SW 1271 (cell line): ENCODE data around the gene CSMD2.

ENCODE experiments used
- DNase-seq, 2 experiments: peaks; one replicate each; lab custom pipeline; 2025; lab: John Stamatoyannopoulos, UW

The CSMD2 gene

DNA sequence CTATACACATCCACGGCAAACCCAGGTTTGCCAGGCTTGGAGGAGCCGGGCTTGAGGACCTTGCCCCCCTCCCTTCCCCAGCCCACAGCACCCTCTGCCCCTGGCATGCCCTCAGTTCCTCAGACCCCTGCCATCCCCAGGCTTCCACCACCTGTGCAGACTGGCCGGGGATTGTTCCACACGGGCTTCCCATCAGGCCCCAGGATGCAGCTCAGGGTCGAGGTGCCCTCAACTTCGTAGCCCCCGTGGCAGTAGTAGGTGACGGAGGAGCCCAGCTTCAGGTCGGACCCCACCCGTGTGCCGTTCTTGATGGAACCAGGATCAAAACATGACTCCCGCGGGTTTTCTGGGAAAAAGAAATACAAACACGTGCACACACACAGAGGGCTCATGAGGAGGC, 528.8 kb downstream of the CSMD2 start:
- no peak for DNase-seq

DNA sequence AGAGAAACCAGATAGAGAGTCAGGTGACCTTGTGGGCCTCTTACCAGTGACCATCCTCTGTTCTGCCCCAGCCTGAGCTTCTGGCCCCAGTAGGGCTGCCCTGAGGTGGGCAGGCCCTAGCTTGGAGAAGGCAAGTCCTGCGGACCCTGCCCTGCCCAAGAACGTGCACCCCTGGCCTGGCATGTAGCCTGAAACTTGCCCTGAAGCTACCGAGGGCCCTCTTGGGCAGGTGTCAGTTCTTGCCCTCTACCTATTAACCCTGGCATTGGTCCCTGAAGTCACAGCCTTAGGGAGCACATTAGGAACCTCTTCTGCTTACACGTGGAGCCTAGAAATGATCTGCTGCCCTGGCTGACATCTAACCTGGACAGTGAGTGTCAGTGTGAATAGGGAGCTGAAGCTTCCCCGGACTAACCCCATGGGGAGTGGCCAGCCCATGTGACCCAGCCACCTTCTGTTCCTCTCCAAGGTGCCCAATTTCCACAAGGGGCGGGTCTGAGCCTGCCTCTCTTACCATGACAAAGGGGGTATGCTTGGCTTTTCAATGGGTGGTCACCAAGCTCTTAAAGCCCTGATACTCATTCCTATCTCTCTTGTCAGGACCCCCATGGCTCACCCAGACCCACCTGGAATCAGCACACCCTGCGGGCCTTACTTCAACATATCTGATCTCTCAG, 529.6 kb downstream of the CSMD2 start:
- DNase-seq = no peak

GRCh38 chr1:33634806-33635205, 530.2 kb downstream of the CSMD2 start:
- DNase-seq = no peak

- no peak for DNase-seq
Observed at GRCh38 chr1:33634143-33634542, 530.9 kb downstream of the CSMD2 start.

- DNase-seq = peak; percentile 31 to 55
Observed at GRCh38 chr1:33633019-33633801, 531.8 kb downstream of the CSMD2 start.

- no peak for DNase-seq
Observed at GRCh38 chr1:33630686-33631085, 534.3 kb downstream of the CSMD2 start.

DNA sequence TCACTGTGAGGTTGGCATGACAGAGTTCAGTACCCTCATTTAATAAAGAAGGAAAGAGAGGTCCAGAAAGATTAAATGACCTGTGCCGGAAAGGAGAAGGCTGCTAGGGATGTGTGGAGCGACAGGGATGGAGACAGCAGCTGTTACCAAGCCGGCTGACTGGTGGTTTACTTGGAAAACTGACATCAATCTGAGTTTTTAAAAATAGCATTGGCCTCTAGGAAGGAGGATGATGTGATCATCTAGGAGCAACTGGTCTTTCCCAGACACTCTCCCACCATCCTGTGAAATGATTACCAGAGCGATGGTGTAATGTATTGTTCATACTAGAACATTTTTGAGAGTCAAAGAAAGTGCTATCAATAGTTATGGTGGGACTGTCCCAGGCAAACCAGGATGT, 538.2 kb downstream of the CSMD2 start:
- DNase-seq = no peak

DNA sequence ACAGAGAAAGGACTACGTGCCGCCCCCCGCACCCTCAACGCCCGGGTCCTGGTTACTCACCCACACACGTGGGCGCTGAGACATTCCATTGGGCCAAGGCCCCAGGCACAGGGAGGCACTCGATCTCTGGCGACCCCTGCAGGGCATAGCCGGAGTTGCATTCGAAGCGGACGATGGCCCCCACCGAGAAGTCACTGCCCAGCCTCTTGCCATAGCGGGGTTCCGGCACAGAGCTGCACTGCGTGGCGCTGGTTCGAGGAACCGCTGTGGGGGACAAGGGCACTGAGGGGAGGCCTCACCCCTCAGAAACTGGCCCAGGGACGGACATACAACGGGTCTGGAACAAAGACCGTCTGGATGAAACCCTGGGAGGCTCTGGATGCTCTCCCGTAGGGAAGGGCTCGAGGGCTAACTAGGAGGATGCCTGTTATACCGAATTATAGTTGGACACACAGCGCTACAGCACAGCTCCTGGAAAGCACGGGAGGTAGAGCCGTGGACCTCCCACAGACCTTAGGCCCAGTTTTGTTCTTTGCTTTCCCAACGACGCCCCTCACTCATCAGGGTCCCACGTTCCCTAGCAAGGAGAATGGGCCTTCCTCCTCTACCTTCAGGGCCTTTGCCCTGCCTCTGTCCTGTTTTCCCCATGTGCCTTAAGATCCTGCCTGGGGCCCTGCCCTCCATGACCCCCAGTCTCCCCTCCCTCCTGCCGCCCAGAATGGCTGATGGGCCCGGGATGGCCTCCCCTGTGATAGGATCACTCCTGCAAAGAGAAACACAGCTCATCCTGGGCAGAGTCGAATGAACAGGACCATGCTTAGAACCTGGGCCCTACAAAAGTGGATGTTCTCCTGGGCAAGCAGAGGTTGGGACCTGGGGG, 539.8 kb downstream of the CSMD2 start:
- no peak for DNase-seq

- DNase-seq = no peak
Observed at GRCh38 chr1:33624261-33624990, 540.6 kb downstream of the CSMD2 start.

GRCh38 chr1:33623811-33624210, 541.2 kb downstream of the CSMD2 start:
- DNase-seq = no peak

GRCh38 chr1:33622757-33623156, 542.3 kb downstream of the CSMD2 start:
- no peak for DNase-seq

DNA sequence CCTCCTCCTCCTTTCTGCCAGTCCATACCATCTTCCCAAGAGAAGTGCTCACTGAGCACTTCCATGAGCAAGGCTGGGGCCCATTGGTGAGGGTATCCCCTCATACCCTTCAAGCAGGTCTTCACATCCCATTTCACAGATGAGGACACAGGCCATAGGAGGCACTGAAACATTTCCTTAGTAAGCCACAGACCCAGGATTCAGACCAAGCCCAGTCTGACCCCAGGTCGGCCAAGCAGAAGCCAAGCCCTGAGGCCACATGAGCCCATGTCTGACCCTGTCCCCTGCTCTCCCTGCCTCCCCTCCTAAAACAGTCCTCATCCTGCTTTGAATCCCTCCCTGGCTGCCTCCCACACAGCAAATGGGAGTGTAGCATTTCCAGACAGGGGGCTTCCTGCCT, 546.4 kb downstream of the CSMD2 start:
- DNase-seq = no peak

GRCh38 chr1:33617451-33617850, 547.6 kb downstream of the CSMD2 start:
- no peak for DNase-seq

DNA sequence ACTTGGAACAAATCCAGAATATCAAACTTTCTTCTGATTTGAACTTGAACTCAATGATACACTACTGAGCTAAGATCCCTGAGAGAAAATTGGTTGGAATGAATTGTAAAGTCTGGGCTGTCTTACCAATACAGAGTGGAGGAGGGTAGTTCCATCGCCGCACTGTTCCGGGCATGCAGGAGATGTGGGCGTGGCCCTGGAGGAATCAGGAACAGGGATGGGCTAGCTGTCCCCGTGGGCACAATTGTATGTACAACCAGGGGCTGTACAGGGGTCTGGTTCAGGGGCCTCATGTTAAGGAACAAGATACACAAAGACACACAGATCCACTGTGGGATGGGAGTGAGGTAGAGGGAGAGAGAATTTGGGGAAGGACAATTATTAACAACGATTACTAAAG, 548.2 kb downstream of the CSMD2 start:
- no peak for DNase-seq

DNA sequence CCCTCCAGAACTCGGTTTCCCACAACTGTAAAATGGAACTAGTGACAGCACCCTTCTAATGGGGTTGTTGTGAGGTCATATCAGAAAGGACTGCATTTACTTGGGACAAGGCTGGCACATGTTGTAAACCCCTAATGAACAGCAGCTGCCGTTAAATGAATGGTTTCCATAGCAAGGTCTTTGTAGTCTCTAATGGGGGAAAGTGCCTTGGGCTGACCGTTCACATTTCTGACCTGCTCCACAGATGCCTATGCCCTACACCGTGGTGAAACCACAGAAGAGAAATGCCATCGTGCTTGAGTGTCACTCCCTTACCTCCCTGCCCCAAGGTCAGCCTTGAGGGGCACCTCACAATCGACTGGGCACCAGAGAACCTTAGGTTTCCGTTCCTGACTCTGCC, 549.5 kb downstream of the CSMD2 start:
- DNase-seq = no peak

DNA sequence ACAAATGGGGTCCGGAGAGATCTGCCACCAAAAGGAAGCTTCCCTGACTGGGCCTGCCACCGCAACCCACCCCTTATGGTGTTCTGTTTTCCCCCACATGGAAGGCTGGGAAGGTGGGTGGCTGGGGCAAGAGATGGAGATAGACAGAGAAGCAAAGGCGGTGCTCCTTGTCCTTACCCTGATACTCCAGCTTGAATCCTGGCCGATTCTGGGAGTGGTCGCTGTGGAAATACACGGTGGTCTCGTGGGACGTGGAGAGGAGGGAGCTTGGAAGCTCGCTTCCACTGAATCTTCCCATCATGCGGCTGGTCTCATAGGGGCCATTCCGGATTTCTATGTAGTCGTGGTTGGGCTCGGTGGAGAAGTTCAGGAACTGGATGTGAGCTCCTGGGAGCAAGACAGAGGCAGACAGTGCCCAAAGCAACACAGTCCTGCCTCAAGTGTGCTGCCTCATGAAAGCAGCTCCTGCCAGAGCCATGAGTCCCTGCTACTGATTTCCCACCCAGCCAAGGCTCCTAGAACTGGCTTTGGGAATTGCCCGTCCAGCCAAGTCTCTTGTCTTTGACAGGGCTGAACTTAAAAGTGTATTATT, 554.1 kb downstream of the CSMD2 start:
- no peak for DNase-seq

GRCh38 chr1:33610391-33610790, 554.6 kb downstream of the CSMD2 start:
- no peak for DNase-seq

- DNase-seq = no peak
Observed at GRCh38 chr1:33609739-33610138, 555.3 kb downstream of the CSMD2 start.

- no peak for DNase-seq
Observed at GRCh38 chr1:33608825-33609400, 556.1 kb downstream of the CSMD2 start.

- DNase-seq = no peak
Observed at GRCh38 chr1:33607444-33608005, 557.5 kb downstream of the CSMD2 start.

DNA sequence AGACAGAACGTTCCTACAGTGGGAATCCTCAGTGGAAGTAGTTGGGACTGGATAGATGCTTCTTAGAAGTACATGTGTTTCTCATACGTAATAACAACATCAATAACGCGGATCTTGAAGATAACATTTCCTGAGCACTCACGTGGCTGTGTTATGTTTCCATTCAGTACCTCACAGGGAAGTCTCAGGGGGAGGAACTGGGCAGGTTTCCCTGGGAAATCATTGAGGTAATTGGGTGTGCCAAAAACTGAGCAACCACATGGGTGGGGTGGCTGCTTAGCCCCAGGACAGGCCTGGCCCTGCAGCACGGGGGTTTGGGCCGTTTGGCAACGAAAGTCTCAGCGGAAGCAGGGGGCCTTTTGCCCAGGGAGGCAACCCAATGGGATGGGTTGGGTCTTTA, 558.8 kb downstream of the CSMD2 start:
- no peak for DNase-seq
